GM12874 (cell line): ENCODE results near the gene ATP5F1A.

Experiments
- TF ChIP-seq, protein P1 (sequence below): IDR thresholded peaks from 2 replicates; pipeline ENCODE4 v1.5.1; 2011; ENCODE audit warnings: low read depth, mild to moderate bottlenecking, control low read depth, low read length, moderate library complexity; ENCODE audit not compliant: insufficient read depth

ATP5F1A gene

DNA sequence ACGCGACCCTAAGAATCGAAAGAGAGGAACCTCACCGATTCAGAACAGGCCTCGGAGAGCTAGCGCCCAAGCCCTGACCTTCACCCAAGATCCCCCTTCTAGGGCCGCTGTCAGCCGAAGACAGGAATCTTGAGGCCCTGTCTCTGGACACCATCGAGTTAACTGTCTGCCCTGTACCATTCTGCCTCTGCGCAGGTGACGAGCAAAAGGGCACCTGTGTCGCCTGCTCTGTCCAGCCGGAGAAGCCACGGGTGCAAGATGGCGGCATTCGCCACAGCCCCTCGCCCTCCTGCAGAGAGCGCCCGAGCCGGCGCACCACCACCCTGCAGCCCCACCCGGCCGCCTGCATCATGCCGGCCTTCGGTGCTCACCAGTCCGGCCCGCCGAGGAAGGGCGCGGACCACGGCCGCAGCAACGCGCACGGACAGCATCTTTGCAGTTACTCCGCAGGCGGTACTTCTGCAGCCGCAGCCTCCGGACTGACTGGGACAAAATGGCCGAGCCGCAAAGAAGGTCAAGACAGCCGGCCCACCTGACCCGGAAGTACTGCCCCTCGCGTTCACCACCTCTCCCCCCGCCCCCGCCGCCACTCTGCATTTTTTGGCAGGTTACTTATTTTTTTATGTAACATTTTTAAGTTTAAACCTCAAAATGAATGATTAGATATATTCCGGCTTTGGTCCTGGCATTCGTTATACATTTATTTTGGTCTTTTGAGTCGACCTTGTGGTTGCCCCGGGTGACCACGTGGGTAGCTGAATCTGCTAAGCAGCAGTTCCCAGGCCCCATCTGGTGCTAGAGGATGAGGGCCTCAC lies at the start of gene ATP5F1A:
Gene ATP5F1A, minus strand, starts transcription at position 496 of the 815 bp plus-strand sequence. Its CDS starts 65 bp downstream, at position 431.
- TF ChIP-seq, protein P1, sequence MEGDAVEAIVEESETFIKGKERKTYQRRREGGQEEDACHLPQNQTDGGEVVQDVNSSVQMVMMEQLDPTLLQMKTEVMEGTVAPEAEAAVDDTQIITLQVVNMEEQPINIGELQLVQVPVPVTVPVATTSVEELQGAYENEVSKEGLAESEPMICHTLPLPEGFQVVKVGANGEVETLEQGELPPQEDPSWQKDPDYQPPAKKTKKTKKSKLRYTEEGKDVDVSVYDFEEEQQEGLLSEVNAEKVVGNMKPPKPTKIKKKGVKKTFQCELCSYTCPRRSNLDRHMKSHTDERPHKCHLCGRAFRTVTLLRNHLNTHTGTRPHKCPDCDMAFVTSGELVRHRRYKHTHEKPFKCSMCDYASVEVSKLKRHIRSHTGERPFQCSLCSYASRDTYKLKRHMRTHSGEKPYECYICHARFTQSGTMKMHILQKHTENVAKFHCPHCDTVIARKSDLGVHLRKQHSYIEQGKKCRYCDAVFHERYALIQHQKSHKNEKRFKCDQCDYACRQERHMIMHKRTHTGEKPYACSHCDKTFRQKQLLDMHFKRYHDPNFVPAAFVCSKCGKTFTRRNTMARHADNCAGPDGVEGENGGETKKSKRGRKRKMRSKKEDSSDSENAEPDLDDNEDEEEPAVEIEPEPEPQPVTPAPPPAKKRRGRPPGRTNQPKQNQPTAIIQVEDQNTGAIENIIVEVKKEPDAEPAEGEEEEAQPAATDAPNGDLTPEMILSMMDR = peak; percentile 16; the same call in 1 of the 2 replicates

DNA sequence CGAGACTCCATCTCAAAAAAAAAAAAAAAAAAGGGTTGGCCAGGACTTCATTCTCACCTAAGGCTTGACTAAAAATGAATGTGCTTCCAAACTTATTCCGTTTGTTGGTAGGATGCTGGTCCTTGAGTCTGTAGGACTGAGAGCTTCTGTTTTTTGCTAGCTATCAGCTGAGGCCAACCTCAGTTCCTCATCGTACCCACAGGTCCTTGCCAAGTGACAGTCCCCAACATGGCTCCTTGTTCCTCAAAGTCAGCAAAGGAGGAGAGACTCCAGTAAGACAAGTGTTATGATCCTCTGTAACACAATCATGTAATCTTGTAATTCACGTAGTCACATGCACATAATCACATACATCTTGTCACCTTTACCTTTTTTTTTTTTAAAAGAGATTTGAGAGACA lies 43.1 kb upstream of the ATP5F1A start:
- TF ChIP-seq, protein P1 = no peak

DNA sequence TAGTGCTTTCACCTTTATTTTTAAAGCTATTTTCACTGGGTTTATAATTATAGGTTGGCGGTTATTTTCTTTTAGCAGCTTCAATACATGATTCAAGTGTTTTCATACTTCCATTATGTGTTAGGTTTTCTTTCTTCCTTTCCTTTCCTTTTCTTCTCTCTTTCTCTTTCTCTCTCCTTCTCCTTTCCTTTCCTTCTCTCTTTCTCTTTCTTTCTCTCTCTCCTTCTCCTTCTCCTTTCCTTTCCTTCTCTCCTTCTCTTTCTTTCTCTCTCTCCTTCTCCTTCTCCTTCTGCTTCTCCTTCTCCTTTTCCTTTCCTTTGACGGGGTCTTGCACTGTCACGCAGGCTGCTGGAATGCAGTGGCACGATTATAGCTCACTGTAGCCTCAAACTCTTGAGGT lies 42.1 kb upstream of the ATP5F1A start:
- TF ChIP-seq, protein P1 = no peak

DNA sequence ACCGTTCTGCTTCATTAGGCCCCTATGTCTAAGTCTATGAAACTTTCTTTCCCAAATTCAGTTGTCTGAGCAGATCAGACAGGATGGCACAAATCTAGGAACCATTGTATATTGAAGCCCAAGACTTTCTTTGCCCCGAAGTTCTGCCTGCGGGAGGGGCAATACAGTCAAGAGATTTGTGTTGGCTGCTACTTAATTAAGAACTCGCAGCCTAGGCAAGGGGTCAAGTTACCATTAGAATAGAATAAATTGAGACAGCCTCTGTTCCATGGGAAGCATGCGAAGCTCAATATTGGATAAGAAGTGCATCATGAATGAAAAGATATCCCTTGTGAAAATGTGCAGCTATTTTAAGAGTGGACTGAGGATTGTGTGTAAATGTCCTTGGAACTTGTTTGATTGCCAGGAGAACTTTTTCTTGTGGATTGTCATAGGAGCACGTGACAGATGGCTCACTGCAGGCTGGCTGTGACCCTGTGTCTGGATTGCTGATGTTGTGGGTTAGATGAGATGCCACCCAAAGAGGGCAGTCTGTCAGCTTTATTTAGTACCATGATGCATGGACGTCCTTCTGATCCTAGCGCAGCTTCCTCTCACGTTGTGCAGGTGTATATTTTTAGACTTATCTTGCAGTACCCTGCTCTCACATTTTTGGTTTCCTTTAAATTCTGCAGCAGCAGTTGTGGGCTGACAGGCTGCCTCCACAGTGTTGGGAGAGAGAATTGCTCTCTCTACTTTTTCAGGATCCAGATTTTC lies 37.0 kb upstream of the ATP5F1A start:
- TF ChIP-seq, protein P1 = no peak

DNA sequence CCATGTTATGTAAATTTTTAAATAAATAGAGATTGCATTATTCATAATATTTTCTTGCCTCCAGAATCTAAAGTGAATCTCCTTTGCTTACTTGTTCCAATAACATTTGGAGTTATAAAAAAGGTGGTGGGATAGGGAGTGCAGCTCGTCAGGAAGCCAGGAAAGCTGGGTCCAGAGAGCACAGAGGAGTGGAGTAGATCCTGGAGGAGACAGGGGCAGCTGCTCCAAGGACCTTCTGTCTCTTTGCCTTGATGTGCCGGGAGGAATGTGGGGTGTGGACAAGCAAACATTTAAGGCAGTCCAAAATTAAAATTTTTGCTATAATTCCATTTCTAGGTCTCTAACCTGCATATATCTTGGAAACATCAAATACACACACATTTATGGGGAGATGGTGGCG lies 35.4 kb upstream of the ATP5F1A start:
- TF ChIP-seq, protein P1 = no peak

DNA sequence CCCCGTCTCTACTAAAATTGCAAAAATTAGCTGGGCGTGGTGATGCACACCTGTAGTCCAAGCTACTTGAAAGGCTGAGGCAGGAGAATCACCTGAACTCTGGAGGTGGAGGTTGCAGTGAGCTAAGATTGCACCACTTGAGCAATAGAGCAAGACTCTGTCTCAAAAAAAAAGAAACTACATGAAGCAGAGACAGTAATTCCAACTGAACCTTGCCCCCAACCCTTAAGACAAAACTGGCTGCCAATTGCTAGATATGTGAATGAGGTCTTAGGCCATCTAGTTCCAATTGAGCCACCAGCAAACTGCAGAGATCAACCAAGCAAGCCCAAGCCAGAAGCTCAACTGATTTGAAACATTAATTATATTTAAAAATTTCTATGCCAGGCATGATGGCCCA lies 32.0 kb upstream of the ATP5F1A start:
- TF ChIP-seq, protein P1 = no peak

DNA sequence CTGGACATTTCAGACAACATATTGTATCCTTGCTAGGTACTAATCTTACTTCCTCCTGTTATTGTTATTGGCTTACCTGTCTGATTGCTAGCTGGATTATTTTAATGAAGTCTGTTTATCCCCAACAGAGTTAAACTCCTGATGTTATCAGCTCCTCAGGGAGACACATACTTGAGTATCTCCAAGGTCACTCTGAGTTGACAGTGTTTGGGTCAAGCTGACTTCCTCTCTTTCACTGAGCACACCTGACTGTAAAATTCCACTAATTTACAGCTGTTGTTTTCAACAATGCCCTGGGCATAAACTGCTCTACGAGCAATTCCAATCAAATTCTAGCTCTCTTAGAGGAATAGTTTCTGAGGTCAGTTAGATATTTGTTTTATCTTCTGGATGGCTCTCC lies 15.7 kb upstream of the ATP5F1A start:
- TF ChIP-seq, protein P1 = no peak
